ENCODE data around the gene ILK.

ILK gene

GRCh38 chr11:6594142-6594768 lies 9.3 kb upstream of the ILK start:
- Histone ChIP-seq H3K27me3 (ENCODE audit: insufficient read depth, poor library complexity, severe bottlenecking) (no peaks in the 10 kb centered on the region), H3K27ac (replicated peaks) (no peak overlapping the region), H3K4me3 (replicated peaks; ENCODE audit: insufficient read depth, low read length) (no peak overlapping the region)
- no peak for TF ChIP-seq POLR2AphosphoS5 (IDR thresholded peaks at IDR 0.05; ENCODE audit: low read depth)
- TF ChIP-seq, protein P1, sequence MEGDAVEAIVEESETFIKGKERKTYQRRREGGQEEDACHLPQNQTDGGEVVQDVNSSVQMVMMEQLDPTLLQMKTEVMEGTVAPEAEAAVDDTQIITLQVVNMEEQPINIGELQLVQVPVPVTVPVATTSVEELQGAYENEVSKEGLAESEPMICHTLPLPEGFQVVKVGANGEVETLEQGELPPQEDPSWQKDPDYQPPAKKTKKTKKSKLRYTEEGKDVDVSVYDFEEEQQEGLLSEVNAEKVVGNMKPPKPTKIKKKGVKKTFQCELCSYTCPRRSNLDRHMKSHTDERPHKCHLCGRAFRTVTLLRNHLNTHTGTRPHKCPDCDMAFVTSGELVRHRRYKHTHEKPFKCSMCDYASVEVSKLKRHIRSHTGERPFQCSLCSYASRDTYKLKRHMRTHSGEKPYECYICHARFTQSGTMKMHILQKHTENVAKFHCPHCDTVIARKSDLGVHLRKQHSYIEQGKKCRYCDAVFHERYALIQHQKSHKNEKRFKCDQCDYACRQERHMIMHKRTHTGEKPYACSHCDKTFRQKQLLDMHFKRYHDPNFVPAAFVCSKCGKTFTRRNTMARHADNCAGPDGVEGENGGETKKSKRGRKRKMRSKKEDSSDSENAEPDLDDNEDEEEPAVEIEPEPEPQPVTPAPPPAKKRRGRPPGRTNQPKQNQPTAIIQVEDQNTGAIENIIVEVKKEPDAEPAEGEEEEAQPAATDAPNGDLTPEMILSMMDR (IDR thresholded peaks at IDR 0.05; ENCODE audit: insufficient read depth, low read length), result no peak
- DNase-seq (ENCODE audit: low read depth in 1 of 2, low spot score in 1 of 2), result no peak

- H3K27ac ChIP-seq (replicated peaks), result no peak overlapping the region
- H3K4me3 ChIP-seq (replicated peaks; ENCODE audit: insufficient read depth, low read length), result no peak overlapping the region
- TF ChIP-seq, protein P1 (IDR thresholded peaks at IDR 0.05; ENCODE audit: insufficient read depth, low read length), result no peak
- no peak for TF ChIP-seq POLR2AphosphoS5 (IDR thresholded peaks at IDR 0.05; ENCODE audit: low read depth)
- TF ChIP-seq GABPA (IDR thresholded peaks at IDR 0.05; ENCODE audit: low read depth), result no peak
- no peak for TF ChIP-seq SPI1 (IDR thresholded peaks at IDR 0.05; ENCODE audit: borderline replicate concordance, low read depth)
- TF ChIP-seq REST (IDR thresholded peaks at IDR 0.05; ENCODE audit: insufficient replicate concordance, low read depth), result no peak
- H3K27me3 ChIP-seq (ENCODE audit: insufficient read depth, poor library complexity, severe bottlenecking), result no peaks in the 10 kb centered on the region
- no peak for DNase-seq (ENCODE audit: low read depth in 1 of 2, low spot score in 1 of 2)
These were observed 7.2 kb upstream of the ILK start for GRCh38 chr11:6596239-6596877.

GRCh38 chr11:6598555-6598954 lies 5.0 kb upstream of the ILK start:
- no peak for DNase-seq (ENCODE audit: low read depth in 1 of 2, low spot score in 1 of 2)
- TF ChIP-seq, protein P1 (IDR thresholded peaks at IDR 0.05; ENCODE audit: insufficient read depth, low read length), result no peak
- TF ChIP-seq POLR2AphosphoS5 (IDR thresholded peaks at IDR 0.05; ENCODE audit: low read depth), result no peak
- no peak for TF ChIP-seq GABPA (IDR thresholded peaks at IDR 0.05; ENCODE audit: low read depth)
- TF ChIP-seq REST (IDR thresholded peaks at IDR 0.05; ENCODE audit: insufficient replicate concordance, low read depth), result no peak
- no peak for TF ChIP-seq SPI1 (IDR thresholded peaks at IDR 0.05; ENCODE audit: borderline replicate concordance, low read depth)
- Histone ChIP-seq H3K27me3 (ENCODE audit: insufficient read depth, poor library complexity, severe bottlenecking) (no peaks in the 10 kb centered on the region), H3K4me3 (replicated peaks; ENCODE audit: insufficient read depth, low read length) (no peak overlapping the region), H3K27ac (replicated peaks) (no peak overlapping the region)

Data from HL-60 (cell line).